A549 (cell line): ENCODE results near the gene TXNDC9. TPM values are rescaled to one million over a fixed set of nuclear protein-coding genes. Genes with fewer than 3 reads are reported as not detected.

Experiments
- ATAC-seq, 2 experiments: fragments of 200-7000 bp in 1 of 2; fragments of >200 bp in 1 of 2; cut with Nextera tagmentation in 1 of 2; cut with Tn5 transposase in 1 of 2; 3 replicates each; pipeline versions ENCODE4 v1.8.0 to v1.9.1; 2018 to 2020; ENCODE audit warnings: mild to moderate bottlenecking in 1 of 2, moderate library complexity in 1 of 2
- CTCF ChIA-PET: fragments of 300-600 bp; sonication (Branson Sonifier 250); formaldehyde crosslinking; extraction: SDS; loops from one replicate; lab custom pipeline; 2021; ENCODE audit warnings: antibody characterized with exemption, inconsistent platforms; lab: Yijun Ruan, JAX
- POLR2A ChIA-PET: fragments of 350-600 bp; formaldehyde crosslinking; extraction: SDS; loops from one replicate; lab custom pipeline; 2021; ENCODE audit warnings: antibody characterized with exemption, inconsistent platforms; lab: Yijun Ruan, JAX
- DNase-seq, 2 experiments: peaks; one replicate each; pipeline versions ENCODE4 v3.0.0 to v3.0.0-alpha.2; 2011 to 2016; ENCODE audit warnings: low read depth in 1 of 2, low spot score in 1 of 2
- FAIRE-seq: peaks from 2 replicates; lab custom pipeline; 2011; peaks lifted over from hg19 to GRCh38; lab: Jason Lieb, UNC
- H3K27ac ChIP-seq, 2 experiments: fragments of >200 bp; sonication (Bioruptor Twin); formaldehyde crosslinking; 3 replicates each; pipeline ENCODE4 v1.5.1; 2016 to 2017
- H3K4me1 ChIP-seq: fragments of >200 bp; sonication (Bioruptor Twin); formaldehyde crosslinking; 3 replicates; pipeline ENCODE4 v1.6.1; 2016
- H3K4me2 ChIP-seq: fragments of >200 bp; sonication (Bioruptor Twin); formaldehyde crosslinking; 3 replicates; pipeline ENCODE4 v1.6.1; 2016
- H3K4me3 ChIP-seq: fragments of >200 bp; sonication (Bioruptor Twin); formaldehyde crosslinking; 3 replicates; pipeline ENCODE4 v1.5.1; 2016
- H3K9me3 ChIP-seq: fragments of >200 bp; sonication (Bioruptor Twin); formaldehyde crosslinking; 3 replicates; pipeline ENCODE4 v1.6.1; 2016
- ATOH8 ChIP-seq: fragments of 250-450 bp; sonication (Bioruptor Pico); IDR thresholded peaks from 2 replicates; pipeline ENCODE4 v1.5.0; 2020; ENCODE audit warnings: low read depth, mild to moderate bottlenecking, moderate library complexity
- BCL3 ChIP-seq: fragments of >200 bp; sonication (Bioruptor Twin); formaldehyde crosslinking; IDR thresholded peaks from 3 replicates; pipeline ENCODE4 v1.6.1; 2016
- CBX2 ChIP-seq: fragments of 200-600 bp; sonication (generic); IDR thresholded peaks from 2 replicates; pipeline ENCODE4 v1.6.1; 2016; ENCODE audit warnings: low read depth, mild to moderate bottlenecking, borderline replicate concordance
- CHD2 ChIP-seq: fragments of 150-350 bp; IDR thresholded peaks from 2 replicates; pipeline ENCODE4 v1.6.1; 2014; ENCODE audit warnings: low read length; ENCODE audit not compliant: partially characterized antibody
- CTCF ChIP-seq: fragments of >200 bp; sonication (Bioruptor Twin); formaldehyde crosslinking; IDR thresholded peaks from 3 replicates; pipeline ENCODE4 v1.5.1; 2016
- EHMT2 ChIP-seq: fragments of 200-600 bp; sonication (generic); IDR thresholded peaks from 2 replicates; pipeline ENCODE4 v1.6.1; 2016; ENCODE audit warnings: antibody characterized with exemption, low read depth, mild to moderate bottlenecking, moderate library complexity
- ELK1 ChIP-seq: fragments of 150-350 bp; IDR thresholded peaks from 2 replicates; pipeline ENCODE4 v1.6.1; 2014; ENCODE audit warnings: low read depth, mild to moderate bottlenecking, low read length
- ESRRA ChIP-seq: fragments of 150-350 bp; IDR thresholded peaks from 2 replicates; pipeline ENCODE4 v1.6.1; 2014; ENCODE audit warnings: mild to moderate bottlenecking, low read length, borderline replicate concordance
- HDAC2 ChIP-seq: fragments of 200-600 bp; sonication (generic); IDR thresholded peaks from 2 replicates; pipeline ENCODE4 v1.6.1; 2016
- JUN ChIP-seq, 2 experiments: fragments of >200 bp; sonication (Bioruptor Twin); formaldehyde crosslinking; IDR thresholded peaks; 2 replicates in 1 of 2; 3 replicates in 1 of 2; pipeline ENCODE4 v1.6.1; 2016 to 2017
- MAFK ChIP-seq: fragments of 450-650 bp; IDR thresholded peaks from 2 replicates; pipeline ENCODE4 v1.6.1; 2014; ENCODE audit not compliant: partially characterized antibody
- MAX ChIP-seq: IDR thresholded peaks from 2 replicates; pipeline ENCODE4 v1.6.1; 2012
- MAZ ChIP-seq: fragments of 150-350 bp; IDR thresholded peaks from 2 replicates; pipeline ENCODE4 v1.6.1; 2014; ENCODE audit warnings: antibody characterized with exemption, low read depth, low read length, borderline replicate concordance
- MYC ChIP-seq: IDR thresholded peaks from 2 replicates; pipeline ENCODE4 v1.6.1; 2012; ENCODE audit warnings: mild to moderate bottlenecking, inconsistent platforms, low read length, improper control_type of control experiment, borderline replicate concordance
- POLR2A ChIP-seq: IDR thresholded peaks from 2 replicates; pipeline ENCODE4 v1.6.1; 2012; ENCODE audit warnings: mild to moderate bottlenecking, low read length
- REST ChIP-seq: fragments of 200-600 bp; sonication (generic); IDR thresholded peaks from 2 replicates; pipeline ENCODE4 v1.6.1; 2016; ENCODE audit warnings: antibody characterized with exemption, mild to moderate bottlenecking, moderate library complexity
- RNF2 ChIP-seq: fragments of 200-600 bp; sonication (generic); IDR thresholded peaks from 2 replicates; pipeline ENCODE4 v1.6.1; 2016; ENCODE audit warnings: low read depth, mild to moderate bottlenecking, antibody characterized with exemption, moderate library complexity, borderline replicate concordance
- SMC3 ChIP-seq: fragments of >200 bp; sonication (Bioruptor Twin); formaldehyde crosslinking; IDR thresholded peaks from 3 replicates; pipeline ENCODE4 v1.6.1; 2018; ENCODE audit warnings: inconsistent platforms
- SREBF2 ChIP-seq: fragments of 450-650 bp; IDR thresholded peaks from 2 replicates; pipeline ENCODE4 v1.6.1; 2014; ENCODE audit warnings: mild to moderate bottlenecking, moderate library complexity
- TFCP2L1 ChIP-seq: fragments of 250-450 bp; sonication (Bioruptor Pico); IDR thresholded peaks from 2 replicates; pipeline ENCODE4 v1.5.0; 2021; ENCODE audit warnings: mild to moderate bottlenecking
- WGBS: methylation state at CpG from one replicate; pipeline ENCODE4 v1.1.6; 2017; ENCODE audit errors: missing lambda C conversion rate; 5-methylcytosine and 5-hydroxymethylcytosine counted together
- polyA plus RNA-seq, 4 experiments: library from polyadenylated mRNA; depleted of rRNA in 3 of 4; stranded (reverse); fragments of >200 nt; fragmentation: RNase III in 1 of 4; extraction: RNeasy Plus Mini Kit Qiagen cat#74134 plus additional on column Dnase treatment in 1 of 4; gene quantifications; 2 replicates in 3 of 4; 3 replicates in 1 of 4; pipeline ENCODE4 v1.2.3, GENCODE V29; 2011 to 2017

Gene TXNDC9
- polyA plus RNA-seq, 2 of the 4 experiments (the other 2 are of a cell fraction): 36.7 to 65.6 TPM

- no peak overlapping the region for H3K4me3 ChIP-seq
- 92% methylated on average over 1 of the region's 1 CpG for WGBS
- ChIA-PET POLR2A (interaction anchor here (0.6 kb wide), 1 partner anchor 125 kb away, joined by 3 read pairs; no protein-coding TSS in a partner anchor), CTCF (no interaction called here)
- H3K4me1 ChIP-seq: no peaks in the 10 kb centered on the region
- no peak for FAIRE-seq
- H3K27ac ChIP-seq: no peak overlapping the region
- no peak overlapping the region for H3K4me2 ChIP-seq
- H3K9me3 ChIP-seq: no peaks in the 10 kb centered on the region
- TF ChIP-seq REST: no peak
- no peak for TF ChIP-seq CTCF
- no peak for TF ChIP-seq SREBF2
- no peak for TF ChIP-seq MAZ
- no peak for TF ChIP-seq MYC
- no peak for TF ChIP-seq POLR2A
- no peak for TF ChIP-seq CBX2
- TF ChIP-seq ATOH8 (CRISPR knock-in tag): no peak
- no peak for TF ChIP-seq BCL3
- no peak for DNase-seq
- ATAC-seq: no peak
Measured at GRCh38 chr2:99354070-99354469, 17.9 kb upstream of the TXNDC9 start.

- FAIRE-seq (no peak), DNase-seq (no peak), ATAC-seq (no peak)
- H3K9me3 ChIP-seq: no peaks in the 10 kb centered on the region
- H3K4me2 ChIP-seq: no peak overlapping the region
- TF ChIP-seq TFCP2L1 (CRISPR knock-in tag) (no peak), SMC3 (no peak), MAX (no peak), JUN (IDR thresholded peaks at IDR 0.05) (no peak), HDAC2 (no peak), RNF2 (no peak), ESRRA (no peak), EHMT2 (no peak), ELK1 (no peak), MAFK (no peak), CHD2 (no peak)
- no peaks in the 10 kb centered on the region for H3K4me1 ChIP-seq
- ChIA-PET POLR2A (no interaction called here), CTCF (interaction anchor here (3.1 kb wide), 1 partner anchor 13 kb away, joined by 18 read pairs; the partner anchor contains the start of gene EIF5B)
- H3K4me3 ChIP-seq: no peak overlapping the region
- H3K27ac ChIP-seq: no peak overlapping the region
Measured at GRCh38 chr2:99350194-99350593, 14.1 kb upstream of the TXNDC9 start.
